HepG2 (cell line): Measurements from ENCODE around the gene TBXA2R. TPM values are rescaled to one million over a fixed set of nuclear protein-coding genes. Genes with fewer than 3 reads are reported as not detected.
A peak's percentile ranks its signal among the peaks of the same experiment; 100 is the strongest.

Source experiments
- ATAC-seq: fragments of 200-7000 bp; cut with Tn5 transposase; 3 replicates; pipeline ENCODE4 v1.9.1; 2020; ENCODE audit warnings: mild to moderate bottlenecking, moderate library complexity
- BruUV-seq: library from RNA; stranded (reverse); fragments of 400-500 nt; replicated peaks from 2 replicates; lab custom pipeline; 2021; lab: Mats Ljungman, UMichigan
- CTCF ChIA-PET: fragments of 300-600 bp; formaldehyde crosslinking; extraction: SDS; loops from one replicate; lab custom pipeline; 2021; ENCODE audit warnings: low total read pairs, inconsistent platforms, low intra/inter-chr PET ratio; lab: Yijun Ruan, JAX
- POLR2A ChIA-PET: fragments of 350-600 bp; sonication (Branson Sonifier 250); formaldehyde crosslinking; loops from one replicate; lab custom pipeline; 2020; ENCODE audit warnings: antibody characterized with exemption, inconsistent platforms; lab: Yijun Ruan, JAX
- DNase-seq: peaks from one replicate; pipeline ENCODE4 v3.0.0-alpha.2; 2015; ENCODE audit warnings: low spot score
- FAIRE-seq: peaks from 3 replicates; lab custom pipeline; 2011; peaks lifted over from hg19 to GRCh38; lab: Jason Lieb, UNC
- H2AFZ ChIP-seq: one replicate; pipeline ENCODE4 v1.6.1; 2011; ENCODE audit warnings: low read length, inconsistent platforms
- H3K27ac ChIP-seq: fragments of 300-600 bp; 3 replicates; pipeline ENCODE4 v1.8.0; 2011; ENCODE audit warnings: mixed run types, mild to moderate bottlenecking, mixed read lengths, low read length, inconsistent platforms; ENCODE audit not compliant: insufficient read depth; ENCODE audit errors: extremely low read length
- H3K27me3 ChIP-seq, 2 experiments: fragments of 200-600 bp in 1 of 2; 2 replicates in 1 of 2; 3 replicates in 1 of 2; pipeline versions ENCODE4 v1.6.0 to v1.8.0; 2011; ENCODE audit warnings: low read length in 2 of 2, mild to moderate bottlenecking in 2 of 2, moderate library complexity in 2 of 2, inconsistent platforms in 1 of 2; ENCODE audit not compliant: insufficient read depth in 2 of 2, control insufficient read depth in 1 of 2
- H3K36me3 ChIP-seq, 2 experiments: fragments of 200-600 bp in 1 of 2; replicated peaks in 1 of 2; 2 replicates in 1 of 2; 3 replicates in 1 of 2; pipeline versions ENCODE4 v1.5.1 to v1.8.0; 2011; ENCODE audit warnings: low read length in 2 of 2, inconsistent platforms in 1 of 2; ENCODE audit not compliant: insufficient read depth in 2 of 2, control insufficient read depth in 1 of 2
- H3K4me1 ChIP-seq: 2 replicates; pipeline ENCODE4 v1.5.1; 2012; ENCODE audit warnings: low read length, inconsistent platforms; ENCODE audit not compliant: insufficient read depth
- H3K4me2 ChIP-seq: 2 replicates; pipeline ENCODE4 v1.6.0; 2011; ENCODE audit warnings: low read depth, low read length, inconsistent platforms
- H3K4me3 ChIP-seq, 3 experiments: fragments of 200-600 bp in 1 of 3; sonication (generic), shearing (Covaris generic) in 1 of 3; replicated peaks in 1 of 3; 2 replicates each; pipeline ENCODE4 v1.5.1; 2011 to 2016; ENCODE audit warnings: low read length in 3 of 3, inconsistent platforms in 2 of 3, low read depth in 2 of 3, mild to moderate bottlenecking in 2 of 3, control low read depth in 1 of 3, mixed read lengths in 1 of 3; ENCODE audit not compliant: insufficient read depth in 1 of 3
- H3K79me2 ChIP-seq: one replicate; pipeline ENCODE4 v1.6.1; 2011; ENCODE audit warnings: low read length, inconsistent platforms; ENCODE audit not compliant: insufficient read depth
- H3K9ac ChIP-seq: 2 replicates; pipeline ENCODE4 v1.6.0; 2011; ENCODE audit warnings: mild to moderate bottlenecking, low read depth, low read length, inconsistent platforms; ENCODE audit not compliant: insufficient read depth
- H3K9me3 ChIP-seq: 2 replicates; pipeline ENCODE4 v1.5.1; 2012; ENCODE audit warnings: mild to moderate bottlenecking, low read length
- H4K20me1 ChIP-seq: 2 replicates; pipeline ENCODE4 v1.6.0; 2011; ENCODE audit warnings: inconsistent platforms, mild to moderate bottlenecking, low read length, moderate library complexity; ENCODE audit not compliant: insufficient read depth
- ATF7 ChIP-seq, 2 experiments: fragments of 450-650 bp in 1 of 2; sonication (generic) in 1 of 2; formaldehyde crosslinking in 1 of 2; IDR thresholded peaks; 2 replicates each; pipeline versions ENCODE4 v1.4.0 to v1.6.1; 2016 to 2020; ENCODE audit warnings: antibody characterized with exemption in 1 of 2, mild to moderate bottlenecking in 1 of 2, missing genetic modification reagents in 1 of 2
- DMTF1 ChIP-seq: sonication (generic); formaldehyde crosslinking; IDR thresholded peaks from 2 replicates; pipeline ENCODE4 v1.4.0; 2020; ENCODE audit warnings: mild to moderate bottlenecking, missing genetic modification reagents
- DNMT1 ChIP-seq: sonication (generic); formaldehyde crosslinking; IDR thresholded peaks from 2 replicates; pipeline ENCODE4 v1.5.1; 2020; ENCODE audit warnings: mild to moderate bottlenecking, missing genetic modification reagents
- EHMT2 ChIP-seq: fragments of 200-600 bp; sonication (generic); IDR thresholded peaks from 2 replicates; pipeline ENCODE4 v1.7.0; 2017; ENCODE audit warnings: antibody characterized with exemption, low read depth, low read length, borderline replicate concordance
- HNRNPK ChIP-seq: fragments of 200-400 bp; formaldehyde crosslinking; IDR thresholded peaks from 2 replicates; pipeline ENCODE4 v1.6.1; 2018; ENCODE audit warnings: low read length, low read depth, moderate library complexity, mild to moderate bottlenecking; ENCODE audit not compliant: poor library complexity, severe bottlenecking
- PHB2 ChIP-seq: fragments of 450-650 bp; IDR thresholded peaks from 2 replicates; pipeline ENCODE4 v1.6.1; 2018; ENCODE audit not compliant: partially characterized antibody
- TCF7L2 ChIP-seq: IDR thresholded peaks from 2 replicates; pipeline ENCODE4 v1.6.1; 2011; ENCODE audit warnings: mild to moderate bottlenecking, low read depth, low read length, moderate library complexity
- THRA ChIP-seq: sonication (generic); formaldehyde crosslinking; IDR thresholded peaks from 2 replicates; pipeline ENCODE4 v1.4.0; 2020; ENCODE audit warnings: missing genetic modification reagents, borderline replicate concordance
- ZBTB20 ChIP-seq: sonication (generic); formaldehyde crosslinking; IDR thresholded peaks from 2 replicates; pipeline ENCODE4 v1.8.1; 2023; ENCODE audit warnings: missing genetic modification reagents, low read depth, mild to moderate bottlenecking, borderline replicate concordance
- ZBTB26 ChIP-seq: IDR thresholded peaks from 2 replicates; pipeline ENCODE4 v1.6.1; 2016; ENCODE audit warnings: missing compliant biosample characterization, missing genetic modification reagents, borderline replicate concordance
- ZNF614 ChIP-seq: IDR thresholded peaks from 2 replicates; pipeline ENCODE4 v1.6.1; 2018; ENCODE audit warnings: missing biosample characterization, missing genetic modification reagents, inconsistent platforms, borderline replicate concordance
- ZNF782 ChIP-seq: sonication (generic); formaldehyde crosslinking; IDR thresholded peaks from 2 replicates; pipeline ENCODE4 v1.4.0; 2020; ENCODE audit warnings: missing genetic modification reagents, mild to moderate bottlenecking, borderline replicate concordance
- WGBS: methylation state at CpG from one replicate; pipeline ENCODE4 v1.1.6; 2017; ENCODE audit warnings: low lambda C conversion rate; 5-methylcytosine and 5-hydroxymethylcytosine counted together
- in situ Hi-C: cut with HindIII; loops from 2 replicates; pipeline ENCODE4 v1.10.0; 2017; ENCODE audit warnings: low pct_unique_long_range_greater_than_20kb; ENCODE audit not compliant: extremely low pct_ligation_motif_present
- intact Hi-C: fragments of 100-400 bp; cut with micrococcal nuclease; formaldehyde crosslinking; loops from one replicate; pipeline ENCODE4 v1.10.0; 2022; ENCODE audit not compliant: unreplicated experiment
- polyA plus RNA-seq, 8 experiments: library from polyadenylated mRNA; depleted of rRNA in 3 of 8; stranded (reverse) in 7 of 8; unstranded in 1 of 8; fragments of >200 nt; fragmentation: Illumina TruSeq in 4 of 8; extraction: Trizol in 4 of 8; gene quantifications; 2 replicates each; pipeline versions ENCODE4 v1.2.1 to v1.2.3, GENCODE V29; 2011 to 2016; ENCODE audit warnings: low read depth in 4 of 8, missing spikeins in 1 of 8, mixed read lengths in 1 of 8; ENCODE audit not compliant: insufficient read depth in 1 of 8
- total RNA-seq, 5 experiments: library from RNA; depleted of rRNA; stranded (reverse); fragments of >200 nt; fragmentation: Illumina TruSeq; extraction: Trizol; gene quantifications; 2 replicates each; pipeline ENCODE4 v1.2.3, GENCODE V29; 2016; ENCODE audit warnings: low read depth in 1 of 5

TBXA2R gene
- total and polyA plus RNA-seq, 2 of the 13 experiments (the other 11 are each of a cell fraction or from before 2014, with no cell fraction given): 0.09 TPM; not detected in 1

GRCh38 chr19:3622224-3622623, 15.5 kb upstream of the TBXA2R start:
- Histone ChIP-seq H2AFZ (no peak overlapping the region), H3K36me3 (peaks cover 5% of the 10 kb centered on the region in 2 experiments; a peak in 2 of 5 replicates), H3K4me3 (no peak overlapping the region), H3K4me2 (no peak overlapping the region), H3K79me2 (peaks cover 20% of the 10 kb centered on the region), H3K4me1 (peaks cover 15% of the 10 kb centered on the region), H3K27me3 (no peaks in the 10 kb centered on the region; a peak in 1 of 5 replicates), H4K20me1 (peaks cover 8% of the 10 kb centered on the region; the same call in 1 of the 2 replicates), H3K27ac (no peak overlapping the region), H3K9me3 (no peaks in the 10 kb centered on the region), H3K9ac (no peak overlapping the region)
- TF ChIP-seq ATF7 (IDR thresholded peaks at IDR 0.05): peak; percentile 61
- TF ChIP-seq ATF7 (CRISPR knock-in tag; IDR thresholded peaks at IDR 0.05): no peak
- TF ChIP-seq ZNF782 (CRISPR knock-in tag): no peak
- ATAC-seq (no peak), DNase-seq (no peak), FAIRE-seq (no peak)
- 92% methylated on average over 12 of the region's 12 CpGs for WGBS
- intact Hi-C loops: no loop called here
- POLR2A ChIA-PET: interaction anchor here (0.7 kb wide), 1 partner anchor 65 kb away, joined by 5 read pairs; the partner anchor contains the start of gene MFSD12
- CTCF ChIA-PET: no interaction called here
- no TSS peak for BruUV-seq
- in situ Hi-C loops: no loop called here

- Histone ChIP-seq H3K9ac (no peak overlapping the region), H3K27ac (no peak overlapping the region), H3K27me3 (no peaks in the 10 kb centered on the region; a peak in 1 of 5 replicates), H3K4me1 (peaks cover 14% of the 10 kb centered on the region), H2AFZ (no peak overlapping the region), H3K9me3 (no peaks in the 10 kb centered on the region), H3K4me2 (no peak overlapping the region), H3K79me2 (peaks cover 20% of the 10 kb centered on the region), H3K4me3 (no peak overlapping the region), H3K36me3 (peaks cover 5 to 6% of the 10 kb centered on the region in 2 experiments; a peak in 2 of 5 replicates), H4K20me1 (peaks cover 8% of the 10 kb centered on the region; the same call in 1 of the 2 replicates)
- FAIRE-seq (no peak), DNase-seq (no peak), ATAC-seq (no peak)
- CTCF ChIA-PET: no interaction called here
- intact Hi-C loops: no loop called here
- POLR2A ChIA-PET: interaction anchor here (0.7 kb wide), 1 partner anchor 65 kb away, joined by 5 read pairs; the partner anchor contains the start of gene MFSD12
- 92% methylated on average over 7 of the region's 15 CpGs for WGBS
- BruUV-seq: no TSS peak
- in situ Hi-C loops: no loop called here
- no peak for TF ChIP-seq TCF7L2
- TF ChIP-seq HNRNPK: no peak
- TF ChIP-seq DMTF1 (CRISPR knock-in tag): no peak
- no peak for TF ChIP-seq DNMT1 (CRISPR knock-in tag)
- no peak for TF ChIP-seq THRA (CRISPR knock-in tag)
- no peak for TF ChIP-seq ZBTB26 (CRISPR knock-in tag)
- TF ChIP-seq PHB2: no peak
- TF ChIP-seq ZNF614 (CRISPR knock-in tag): no peak
- TF ChIP-seq EHMT2: no peak
- TF ChIP-seq ZBTB20 (CRISPR knock-in tag): no peak
These were observed 15.0 kb upstream of the TBXA2R start for GRCh38 chr19:3621689-3622088.
